Dendritic cell treated with granulocyte-macrophage colony-stimulating factor and Interleukin-4, amounts not matched to agents 40 ng/mL and 50 ng/mL, for 4 days (primary cell): Measurements from ENCODE around the gene INPP5D.

Experiments used
- H3K27ac Mint-ChIP-seq: one replicate; pipeline ENCODE4 v1.8.0; 2022; ENCODE audit warnings: mild to moderate bottlenecking, mixed read lengths
- H3K27me3 Mint-ChIP-seq: one replicate; pipeline ENCODE4 v1.8.0; 2022; ENCODE audit warnings: mild to moderate bottlenecking, mixed read lengths
- H3K36me3 Mint-ChIP-seq: one replicate; pipeline ENCODE4 v1.8.0; 2022; ENCODE audit warnings: low read depth, mixed read lengths
- H3K4me1 Mint-ChIP-seq: one replicate; pipeline ENCODE4 v1.8.0; 2022; ENCODE audit warnings: low read depth, mixed read lengths
- H3K4me3 Mint-ChIP-seq: one replicate; pipeline ENCODE4 v1.8.0; 2022; ENCODE audit warnings: mild to moderate bottlenecking, moderate library complexity, mixed read lengths
- H3K9me3 Mint-ChIP-seq: one replicate; pipeline ENCODE4 v1.8.0; 2022; ENCODE audit warnings: mixed read lengths
- intact Hi-C: fragments of 100-400 bp; cut with micrococcal nuclease; formaldehyde crosslinking; loops from one replicate; pipeline ENCODE4 v1.15.0; 2022

Gene INPP5D

GRCh38 chr2:233241803-233242202 lies 181.7 kb downstream of the INPP5D start:
- intact Hi-C loops, result loop anchor here (5.0 kb wide), 1 partner anchor 40 kb away; no protein-coding TSS in a partner anchor
- Mint-ChIP-seq H3K9me3 (peaks cover 9% of the 10 kb centered on the region), H3K27ac (peak overlapping the region; percentile 69), H3K36me3 (peaks cover 6% of the 10 kb centered on the region), H3K4me1 (peaks cover 40% of the 10 kb centered on the region), H3K4me3 (no peak overlapping the region), H3K27me3 (no peaks in the 10 kb centered on the region)

- H3K4me3 Mint-ChIP-seq, result peak overlapping the region; percentile 6
- intact Hi-C loops, result loop anchor here (5.0 kb wide), 1 partner anchor 40 kb away; no protein-coding TSS in a partner anchor
- peaks cover 43% of the 10 kb centered on the region for H3K4me1 Mint-ChIP-seq
These were observed 182.2 kb downstream of the INPP5D start for GRCh38 chr2:233242231-233242927.

DNA sequence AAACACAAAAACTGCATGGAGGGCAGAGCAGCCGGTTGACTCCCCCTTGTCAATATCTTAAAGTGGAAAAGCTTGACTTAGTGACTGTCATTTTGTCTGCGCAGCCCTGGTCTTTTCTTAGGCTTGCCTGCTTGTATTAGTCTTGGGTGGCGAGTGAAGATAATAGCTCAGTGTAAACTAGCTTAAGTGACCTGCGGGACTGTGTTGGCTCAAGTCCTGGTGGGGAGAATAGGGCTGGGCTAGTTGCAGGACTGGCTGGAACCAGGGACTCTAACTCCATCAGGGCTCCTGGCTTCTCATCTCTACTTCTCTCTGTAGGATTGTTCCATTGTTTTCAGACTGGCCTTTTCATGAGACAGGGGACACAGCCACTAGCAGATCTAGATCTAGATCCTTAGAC lies 183.2 kb downstream of the INPP5D start:
- Mint-ChIP-seq H3K27ac (peak overlapping the region; percentile 69), H3K4me1 (peaks cover 49% of the 10 kb centered on the region), H3K27me3 (no peaks in the 10 kb centered on the region), H3K4me3 (no peak overlapping the region), H3K9me3 (peaks cover 9% of the 10 kb centered on the region), H3K36me3 (peaks cover 6% of the 10 kb centered on the region)
- intact Hi-C loops, result loop anchor here (5.0 kb wide), 1 partner anchor 41 kb away; no protein-coding TSS in a partner anchor

More at GRCh38 chr2:233242231-233242927, 182.2 kb downstream of the INPP5D start:
- Mint-ChIP-seq H3K27ac (peak overlapping the region; percentile 69), H3K27me3 (no peaks in the 10 kb centered on the region), H3K9me3 (peaks cover 9% of the 10 kb centered on the region), H3K36me3 (peaks cover 6% of the 10 kb centered on the region)

- intact Hi-C loops, result loop anchor here (5.0 kb wide), 1 partner anchor 43 kb away; no protein-coding TSS in a partner anchor
- Mint-ChIP-seq H3K27me3 (no peaks in the 10 kb centered on the region), H3K36me3 (no peaks in the 10 kb centered on the region), H3K9me3 (peaks cover under 1% of the 10 kb centered on the region), H3K4me3 (no peak overlapping the region), H3K4me1 (peaks cover 61% of the 10 kb centered on the region), H3K27ac (peak overlapping the region; percentile 69)
These were observed 184.7 kb downstream of the INPP5D start for GRCh38 chr2:233244818-233245217.

- Mint-ChIP-seq H3K4me1 (peaks cover 67% of the 10 kb centered on the region), H3K9me3 (no peaks in the 10 kb centered on the region), H3K36me3 (no peaks in the 10 kb centered on the region), H3K27me3 (no peaks in the 10 kb centered on the region), H3K4me3 (no peak overlapping the region), H3K27ac (no peak overlapping the region)
- intact Hi-C loops, result no loop called here
These were observed 185.3 kb downstream of the INPP5D start for GRCh38 chr2:233245406-233245805.

DNA sequence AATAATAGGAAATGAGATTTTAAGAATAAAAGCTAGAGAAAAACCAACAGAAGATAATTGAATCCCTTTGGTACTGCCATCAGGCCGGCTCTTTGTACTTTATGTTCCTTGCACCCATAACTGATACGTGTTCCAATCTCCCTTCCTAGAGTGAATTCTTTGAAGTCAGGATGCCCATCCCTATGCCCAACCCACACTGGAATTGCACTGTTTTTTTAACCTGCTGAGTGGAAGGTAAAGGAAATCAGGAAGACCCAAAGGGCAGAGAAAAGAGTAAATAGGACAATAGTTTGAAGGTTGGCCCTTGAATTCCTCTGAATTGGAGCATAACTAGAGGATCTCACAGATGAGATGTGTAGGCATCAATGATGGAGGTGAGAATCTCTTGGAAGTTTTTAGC lies 187.0 kb downstream of the INPP5D start:
- peaks cover 58% of the 10 kb centered on the region for H3K4me1 Mint-ChIP-seq
- H3K9me3 Mint-ChIP-seq, result no peaks in the 10 kb centered on the region
- no peak overlapping the region for H3K4me3 Mint-ChIP-seq
- intact Hi-C loops, result no loop called here
- peaks cover 8% of the 10 kb centered on the region for H3K36me3 Mint-ChIP-seq
- H3K27ac Mint-ChIP-seq, result no peak overlapping the region
- H3K27me3 Mint-ChIP-seq, result no peaks in the 10 kb centered on the region

- Mint-ChIP-seq H3K4me3 (no peak overlapping the region), H3K36me3 (peaks cover 8% of the 10 kb centered on the region), H3K27me3 (no peaks in the 10 kb centered on the region), H3K4me1 (peaks cover 61% of the 10 kb centered on the region), H3K27ac (no peak overlapping the region), H3K9me3 (no peaks in the 10 kb centered on the region)
- intact Hi-C loops, result no loop called here
These were observed 187.6 kb downstream of the INPP5D start for GRCh38 chr2:233247744-233248143.

DNA sequence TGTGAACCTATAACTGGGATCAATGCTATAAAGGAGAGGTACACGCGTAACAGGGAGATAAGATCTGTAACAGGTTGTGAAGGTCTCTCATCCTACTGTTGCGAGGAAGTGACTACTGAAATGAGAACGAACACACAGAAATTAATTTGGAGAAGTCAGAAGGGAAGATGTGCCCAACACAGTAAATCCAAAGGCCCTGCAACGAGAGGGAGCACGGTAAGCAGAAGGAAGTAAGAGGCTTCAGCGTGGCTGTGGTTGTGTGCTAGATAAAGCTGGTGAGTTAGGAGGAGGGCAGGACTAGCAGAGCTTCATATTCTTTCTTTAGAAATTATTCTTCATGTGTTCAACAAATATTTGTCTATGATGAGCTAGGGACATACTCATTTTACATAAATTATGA lies 188.9 kb downstream of the INPP5D start:
- H3K4me3 Mint-ChIP-seq, result no peak overlapping the region
- intact Hi-C loops, result no loop called here
- no peaks in the 10 kb centered on the region for H3K27me3 Mint-ChIP-seq
- peak overlapping the region; percentile 91 for H3K27ac Mint-ChIP-seq
- peaks cover 15% of the 10 kb centered on the region for H3K36me3 Mint-ChIP-seq
- H3K4me1 Mint-ChIP-seq, result peaks cover 65% of the 10 kb centered on the region
- no peaks in the 10 kb centered on the region for H3K9me3 Mint-ChIP-seq

DNA sequence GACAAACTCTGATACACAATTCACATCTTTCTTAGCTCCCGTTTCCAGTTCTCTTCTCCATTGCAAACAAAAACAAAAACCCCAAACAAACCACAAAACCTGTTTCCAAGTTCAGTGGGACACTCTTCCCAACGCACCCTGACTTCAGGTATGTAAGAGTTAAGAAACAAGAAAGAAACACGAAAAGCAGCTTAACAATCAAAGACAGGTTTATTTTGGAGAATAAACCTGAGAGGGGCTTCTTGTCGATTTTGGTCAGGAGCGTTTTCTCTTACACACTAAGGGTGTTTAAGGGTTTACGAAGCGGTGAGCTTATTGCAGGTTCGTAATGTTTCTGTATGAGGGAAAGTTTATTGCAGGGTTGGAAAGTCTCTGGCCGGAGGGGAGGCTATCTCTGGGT lies 190.4 kb downstream of the INPP5D start:
- intact Hi-C loops, result loop anchor here (2.0 to 5.0 kb wide), 4 partner anchors 48 to 398 kb away; partner anchors contain the start of gene INPP5D
- H3K36me3 Mint-ChIP-seq, result peaks cover 25% of the 10 kb centered on the region
- H3K27ac Mint-ChIP-seq, result peak overlapping the region; percentile 91
- no peaks in the 10 kb centered on the region for H3K27me3 Mint-ChIP-seq
- peak overlapping the region; percentile 26 for H3K4me3 Mint-ChIP-seq
- peaks cover 64% of the 10 kb centered on the region for H3K4me1 Mint-ChIP-seq
- H3K9me3 Mint-ChIP-seq, result no peaks in the 10 kb centered on the region

DNA sequence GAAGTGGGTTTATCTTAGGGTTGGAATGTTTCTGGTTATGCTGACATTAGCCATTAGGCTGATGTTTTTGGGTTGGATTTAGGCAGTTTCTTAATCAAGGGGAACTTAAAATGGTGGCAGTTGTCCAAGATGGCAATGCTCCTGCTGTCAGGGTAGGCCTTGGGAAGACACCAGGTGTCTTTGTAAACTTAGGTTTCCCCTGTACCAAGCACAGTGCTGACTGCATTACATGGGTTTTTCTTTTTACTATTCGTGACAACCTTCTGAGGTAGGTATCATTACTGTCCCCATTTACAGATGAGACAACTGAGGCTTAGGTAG lies 190.8 kb downstream of the INPP5D start:
- Mint-ChIP-seq H3K4me1 (peaks cover 66% of the 10 kb centered on the region), H3K9me3 (no peaks in the 10 kb centered on the region), H3K27me3 (no peaks in the 10 kb centered on the region), H3K27ac (peak overlapping the region; percentile 91), H3K36me3 (peaks cover 26% of the 10 kb centered on the region), H3K4me3 (peak overlapping the region; percentile 91)
- intact Hi-C loops, result loop anchor here (1.0 to 5.0 kb wide), 5 partner anchors 48 to 399 kb away; partner anchors contain the start of gene INPP5D

- intact Hi-C loops, result loop anchor here (1.0 to 5.0 kb wide), 5 partner anchors 49 to 399 kb away; partner anchors contain the start of gene INPP5D
- H3K4me3 Mint-ChIP-seq, result peak within 1 kb of the TSS; percentile 91
- H3K36me3 Mint-ChIP-seq, result peaks cover 31% of the 10 kb centered on the region
- H3K9me3 Mint-ChIP-seq, result no peaks in the 10 kb centered on the region
- H3K27ac Mint-ChIP-seq, result peak within 1 kb of the TSS; percentile 91
- peaks cover 66% of the 10 kb centered on the region for H3K4me1 Mint-ChIP-seq
- H3K27me3 Mint-ChIP-seq, result no peaks in the 10 kb centered on the region
These were observed 191.4 kb downstream of the INPP5D start, which contains the start of gene ATG16L1 for GRCh38 chr2:233251306-233252116. Gene ATG16L1, plus strand, starts transcription at chr2:233251673. Its CDS starts 155 bp downstream, at chr2:233251828.

DNA sequence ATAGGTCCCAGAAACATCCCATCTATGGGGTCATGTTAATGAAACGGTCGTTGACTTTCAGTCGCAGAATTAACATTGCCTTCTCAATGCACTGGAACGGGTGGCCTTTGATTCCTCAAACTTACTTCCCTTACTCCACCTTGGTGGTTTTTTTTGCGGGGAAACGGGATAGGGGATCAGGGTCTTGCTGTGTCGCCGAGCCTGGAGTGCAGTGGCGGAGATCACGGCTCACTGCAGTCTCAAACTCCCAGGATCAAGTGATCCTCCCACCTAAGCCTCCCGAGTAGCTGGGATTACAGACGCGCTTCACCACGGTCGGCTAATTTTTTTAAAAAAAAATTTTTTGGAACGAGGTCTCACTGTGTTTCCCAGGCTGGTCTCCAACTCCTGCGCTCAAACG lies 192.1 kb downstream of the INPP5D start:
- peak overlapping the region; percentile 91 for H3K27ac Mint-ChIP-seq
- intact Hi-C loops, result loop anchor here (5.0 kb wide), 2 partner anchors 190 to 400 kb away; partner anchors contain the start of gene INPP5D
- peak overlapping the region; percentile 91 for H3K4me3 Mint-ChIP-seq
- no peaks in the 10 kb centered on the region for H3K27me3 Mint-ChIP-seq
- peaks cover 64% of the 10 kb centered on the region for H3K4me1 Mint-ChIP-seq
- peaks cover 38% of the 10 kb centered on the region for H3K36me3 Mint-ChIP-seq
- no peaks in the 10 kb centered on the region for H3K9me3 Mint-ChIP-seq

DNA sequence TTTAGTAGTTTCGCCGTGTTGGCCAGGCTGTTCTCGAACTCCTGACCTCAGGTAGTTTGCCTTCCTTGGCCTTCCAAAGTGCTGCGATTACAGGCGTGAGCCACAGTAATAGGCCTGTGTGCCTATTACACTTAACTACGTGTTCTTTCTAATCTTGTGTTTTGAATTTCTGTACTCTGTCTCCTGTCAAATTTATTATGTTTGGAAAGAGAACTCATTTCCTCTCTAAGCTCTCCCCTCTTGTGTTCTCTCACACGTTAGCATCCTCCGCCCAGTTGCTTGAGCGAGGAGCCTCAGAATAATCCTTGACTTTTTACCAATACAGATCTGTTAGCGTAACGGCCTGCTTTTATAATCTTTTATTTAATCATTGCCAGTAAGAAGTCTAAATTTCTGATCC lies 195.0 kb downstream of the INPP5D start:
- H3K4me3 Mint-ChIP-seq, result no peak overlapping the region
- intact Hi-C loops, result no loop called here
- H3K9me3 Mint-ChIP-seq, result no peaks in the 10 kb centered on the region
- H3K27me3 Mint-ChIP-seq, result no peaks in the 10 kb centered on the region
- peaks cover 55% of the 10 kb centered on the region for H3K4me1 Mint-ChIP-seq
- peaks cover 65% of the 10 kb centered on the region for H3K36me3 Mint-ChIP-seq
- no peak overlapping the region for H3K27ac Mint-ChIP-seq

DNA sequence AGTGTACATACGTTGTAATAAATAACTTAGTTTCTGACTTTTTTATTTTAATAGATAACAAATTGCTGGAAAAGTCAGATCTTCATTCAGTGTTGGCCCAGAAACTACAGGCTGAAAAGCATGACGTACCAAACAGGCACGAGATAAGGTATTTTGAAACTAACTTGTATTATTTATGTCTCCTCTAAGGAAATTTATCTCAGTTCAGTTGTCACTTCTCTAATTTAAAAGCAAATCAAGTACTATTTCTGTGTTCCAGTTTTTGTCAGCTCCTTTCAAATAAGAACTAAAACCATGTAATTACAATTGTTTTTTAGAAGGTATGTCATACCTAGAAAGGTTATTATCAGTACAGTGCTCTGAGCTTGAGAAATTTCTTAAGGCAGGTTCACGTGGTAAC lies 195.9 kb downstream of the INPP5D start:
- H3K27me3 Mint-ChIP-seq, result no peaks in the 10 kb centered on the region
- peaks cover 54% of the 10 kb centered on the region for H3K4me1 Mint-ChIP-seq
- H3K27ac Mint-ChIP-seq, result no peak overlapping the region
- no peaks in the 10 kb centered on the region for H3K9me3 Mint-ChIP-seq
- peaks cover 74% of the 10 kb centered on the region for H3K36me3 Mint-ChIP-seq
- H3K4me3 Mint-ChIP-seq, result no peak overlapping the region
- intact Hi-C loops, result no loop called here
